GM06990 (cell line): Measurements from ENCODE around the gene WDR81.
"Not testable (repeated sequence)": the region's sequence is repeated elsewhere in the genome, so short reads cannot be mapped to it uniquely, and the experiment has no call there.

ENCODE experiments used
- DNase-seq: peaks from one replicate; pipeline ENCODE4 v3.0.0-alpha.2; 2011; ENCODE audit not compliant: insufficient read length; ENCODE audit errors: extremely low read depth
- H3K27me3 ChIP-seq: replicated peaks from 2 replicates; pipeline ENCODE4 v1.6.0; 2011; ENCODE audit warnings: low read length; ENCODE audit not compliant: control insufficient read depth, insufficient read depth
- H3K36me3 ChIP-seq: 2 replicates; pipeline ENCODE4 v1.5.1; 2011; ENCODE audit warnings: low read length; ENCODE audit not compliant: control insufficient read depth, insufficient read depth
- H3K4me3 ChIP-seq: replicated peaks from 2 replicates; pipeline ENCODE4 v1.5.1; 2011; ENCODE audit warnings: low read depth, mild to moderate bottlenecking, control low read depth, low read length
- TF ChIP-seq, protein P1 (sequence below): IDR thresholded peaks from 2 replicates; pipeline ENCODE4 v1.5.1; 2011; ENCODE audit warnings: low read length, control low read depth, mild to moderate bottlenecking, inconsistent platforms; ENCODE audit not compliant: insufficient read depth, poor library complexity, severe bottlenecking

The WDR81 gene

DNA sequence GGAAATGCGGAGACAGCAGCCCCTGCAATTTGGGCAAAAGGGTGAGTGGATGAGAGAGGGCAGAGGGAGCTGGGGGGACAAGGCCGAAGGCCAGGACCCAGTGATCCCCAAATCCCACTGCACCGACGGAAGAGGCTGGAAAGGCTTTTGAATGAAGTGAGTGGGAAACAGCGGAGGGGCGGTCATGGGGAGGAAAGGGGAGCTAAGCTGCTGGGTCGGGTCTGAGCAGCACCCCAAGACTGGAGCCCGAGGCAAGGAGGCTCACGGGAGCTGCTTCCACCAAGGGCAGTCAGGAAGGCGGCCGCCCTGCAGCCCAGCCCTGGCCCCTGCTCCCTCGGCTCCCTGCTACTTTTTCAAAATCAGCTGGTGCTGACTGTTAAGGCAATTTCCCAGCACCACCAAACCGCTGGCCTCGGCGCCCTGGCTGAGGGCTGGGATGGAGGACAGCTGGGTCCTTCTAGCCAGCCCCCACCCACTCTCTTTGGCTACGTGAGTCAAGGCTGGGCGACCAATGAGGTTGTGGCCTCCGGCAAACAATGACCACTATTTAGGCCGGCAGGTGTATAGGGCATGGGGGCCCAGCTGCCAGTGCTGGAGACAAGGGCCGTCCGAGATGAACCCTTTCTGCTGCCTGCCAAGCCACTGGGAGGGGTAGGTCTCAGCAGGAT is 37.9 kb downstream of the WDR81 start:
- H3K4me3 ChIP-seq: no peak overlapping the region
- H3K36me3 ChIP-seq: no peaks in the 10 kb centered on the region
- TF ChIP-seq, protein P1, sequence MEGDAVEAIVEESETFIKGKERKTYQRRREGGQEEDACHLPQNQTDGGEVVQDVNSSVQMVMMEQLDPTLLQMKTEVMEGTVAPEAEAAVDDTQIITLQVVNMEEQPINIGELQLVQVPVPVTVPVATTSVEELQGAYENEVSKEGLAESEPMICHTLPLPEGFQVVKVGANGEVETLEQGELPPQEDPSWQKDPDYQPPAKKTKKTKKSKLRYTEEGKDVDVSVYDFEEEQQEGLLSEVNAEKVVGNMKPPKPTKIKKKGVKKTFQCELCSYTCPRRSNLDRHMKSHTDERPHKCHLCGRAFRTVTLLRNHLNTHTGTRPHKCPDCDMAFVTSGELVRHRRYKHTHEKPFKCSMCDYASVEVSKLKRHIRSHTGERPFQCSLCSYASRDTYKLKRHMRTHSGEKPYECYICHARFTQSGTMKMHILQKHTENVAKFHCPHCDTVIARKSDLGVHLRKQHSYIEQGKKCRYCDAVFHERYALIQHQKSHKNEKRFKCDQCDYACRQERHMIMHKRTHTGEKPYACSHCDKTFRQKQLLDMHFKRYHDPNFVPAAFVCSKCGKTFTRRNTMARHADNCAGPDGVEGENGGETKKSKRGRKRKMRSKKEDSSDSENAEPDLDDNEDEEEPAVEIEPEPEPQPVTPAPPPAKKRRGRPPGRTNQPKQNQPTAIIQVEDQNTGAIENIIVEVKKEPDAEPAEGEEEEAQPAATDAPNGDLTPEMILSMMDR: no peak
- H3K27me3 ChIP-seq: no peaks in the 10 kb centered on the region
- peak; percentile 37 for DNase-seq

DNA sequence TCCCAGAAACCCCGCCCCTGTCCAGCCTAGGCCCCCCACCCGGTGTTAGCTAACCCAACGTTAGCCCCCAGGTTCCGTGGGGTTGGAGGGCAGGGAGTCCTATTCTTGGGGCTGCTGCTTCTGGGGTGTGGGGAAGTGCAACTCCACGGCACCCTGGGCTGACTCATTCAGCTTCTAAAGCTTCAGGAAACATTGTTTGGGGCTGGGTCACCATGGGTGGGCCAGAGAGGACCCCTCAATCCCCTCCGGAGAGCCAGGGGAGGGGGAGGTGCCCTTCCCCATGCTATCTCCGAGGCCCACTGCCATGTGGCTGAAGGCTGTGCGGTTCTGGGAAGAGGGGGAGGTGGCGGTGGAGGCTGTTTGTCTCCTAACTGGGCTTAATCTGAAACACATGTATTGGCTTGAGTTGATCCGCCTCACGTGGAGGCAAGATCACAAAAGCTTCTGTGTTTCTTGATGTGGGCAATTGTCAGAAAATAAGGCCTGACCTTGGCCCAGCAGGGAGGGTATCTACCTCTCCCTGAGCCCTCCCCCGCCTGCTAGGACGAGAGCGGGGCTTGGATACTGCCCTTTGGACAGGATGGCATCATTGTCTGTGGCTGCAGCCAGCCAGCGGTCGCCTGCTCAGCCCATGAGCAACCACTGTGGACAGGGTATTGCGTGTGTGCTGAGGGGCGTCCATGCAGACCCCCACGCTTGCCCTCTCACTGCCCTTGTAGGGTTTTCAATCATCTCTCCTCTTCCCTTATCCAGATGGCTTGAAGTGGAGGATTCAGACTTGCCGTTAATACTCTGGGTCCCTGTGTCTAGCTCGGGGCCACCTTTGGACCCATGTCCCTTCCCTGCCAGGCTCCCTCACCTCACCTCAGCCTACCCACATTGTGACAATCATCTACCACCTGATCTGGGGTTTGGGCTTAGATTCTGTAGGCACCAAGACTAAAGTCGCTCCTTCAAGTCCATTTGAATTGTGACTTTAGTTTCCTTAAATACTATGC is 38.7 kb downstream of the WDR81 start:
- Histone ChIP-seq H3K4me3 (no peak overlapping the region; the same call in 1 of the 2 replicates), H3K27me3 (no peaks in the 10 kb centered on the region), H3K36me3 (no peaks in the 10 kb centered on the region)
- TF ChIP-seq, protein P1: no peak
- peak; percentile 45 for DNase-seq

DNA sequence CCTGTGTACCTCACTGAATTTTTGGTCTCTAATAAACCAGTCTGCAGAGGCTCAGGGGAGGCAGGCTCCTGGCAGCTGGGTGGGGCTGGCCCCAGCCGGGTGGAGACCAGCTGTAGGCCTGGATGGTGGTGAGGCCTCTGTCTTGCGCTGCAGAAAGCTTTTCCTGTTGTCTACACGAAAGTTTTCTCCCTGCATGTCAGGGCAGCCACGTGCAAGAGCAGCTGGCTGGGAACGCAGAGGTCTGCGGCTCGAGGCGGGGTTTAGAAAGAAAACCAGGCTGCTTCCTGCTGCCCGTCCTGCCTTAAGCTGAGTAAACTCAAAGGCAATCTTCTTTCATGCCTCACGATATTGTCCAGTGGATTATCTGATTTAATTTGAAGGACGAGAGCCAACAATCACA is 39.8 kb downstream of the WDR81 start:
- DNase-seq: peak; percentile 69
- Histone ChIP-seq H3K36me3 (no peaks in the 10 kb centered on the region), H3K4me3 (no peak overlapping the region), H3K27me3 (no peaks in the 10 kb centered on the region)
- TF ChIP-seq, protein P1: no peak

DNA sequence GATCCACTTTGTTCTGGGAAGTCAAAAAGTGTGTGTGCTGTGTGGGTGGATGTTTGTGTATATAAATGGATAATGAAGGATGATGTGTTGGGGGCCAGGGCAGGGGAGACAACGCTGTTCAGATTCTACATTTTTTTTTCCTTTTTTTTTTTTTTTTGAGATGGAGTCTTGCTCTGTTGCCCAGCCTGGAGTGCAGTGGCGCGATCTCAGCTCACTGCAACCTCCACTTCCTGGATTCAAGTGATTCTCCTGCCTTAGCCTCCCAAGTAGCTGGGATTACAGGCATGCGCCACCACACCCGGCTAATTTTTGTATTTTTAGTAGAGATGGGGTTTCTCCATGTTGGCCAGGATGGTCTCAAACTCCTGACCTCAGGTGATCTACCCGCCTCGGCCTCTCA is 40.2 kb downstream of the WDR81 start:
- H3K4me3 ChIP-seq, DNase-seq, H3K36me3 ChIP-seq, H3K27me3 ChIP-seq: not testable (repeated sequence)

DNA sequence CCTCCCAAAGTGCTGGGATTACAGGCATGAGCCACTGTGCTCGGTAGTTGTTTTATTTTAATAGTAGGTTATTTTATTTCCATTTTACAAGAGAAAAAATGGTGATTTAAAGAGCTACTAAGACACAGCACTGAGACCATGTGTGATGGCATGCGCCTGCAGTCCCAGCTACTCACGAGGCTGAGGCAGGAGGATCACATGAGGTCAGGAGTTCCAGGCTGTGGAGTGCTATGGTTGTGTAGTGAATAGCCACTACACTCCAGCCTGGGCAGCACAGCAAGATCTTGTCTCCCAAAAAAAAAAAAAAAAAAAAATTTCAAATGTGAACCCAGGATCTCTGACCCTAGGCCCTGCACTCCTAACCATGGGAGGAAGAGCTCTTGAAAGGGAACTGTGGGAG is 41.1 kb downstream of the WDR81 start:
- no peak for DNase-seq
- TF ChIP-seq, protein P1: no peak
- H3K36me3 ChIP-seq: no peaks in the 10 kb centered on the region
- no peaks in the 10 kb centered on the region for H3K27me3 ChIP-seq
- H3K4me3 ChIP-seq: no peak overlapping the region

DNA sequence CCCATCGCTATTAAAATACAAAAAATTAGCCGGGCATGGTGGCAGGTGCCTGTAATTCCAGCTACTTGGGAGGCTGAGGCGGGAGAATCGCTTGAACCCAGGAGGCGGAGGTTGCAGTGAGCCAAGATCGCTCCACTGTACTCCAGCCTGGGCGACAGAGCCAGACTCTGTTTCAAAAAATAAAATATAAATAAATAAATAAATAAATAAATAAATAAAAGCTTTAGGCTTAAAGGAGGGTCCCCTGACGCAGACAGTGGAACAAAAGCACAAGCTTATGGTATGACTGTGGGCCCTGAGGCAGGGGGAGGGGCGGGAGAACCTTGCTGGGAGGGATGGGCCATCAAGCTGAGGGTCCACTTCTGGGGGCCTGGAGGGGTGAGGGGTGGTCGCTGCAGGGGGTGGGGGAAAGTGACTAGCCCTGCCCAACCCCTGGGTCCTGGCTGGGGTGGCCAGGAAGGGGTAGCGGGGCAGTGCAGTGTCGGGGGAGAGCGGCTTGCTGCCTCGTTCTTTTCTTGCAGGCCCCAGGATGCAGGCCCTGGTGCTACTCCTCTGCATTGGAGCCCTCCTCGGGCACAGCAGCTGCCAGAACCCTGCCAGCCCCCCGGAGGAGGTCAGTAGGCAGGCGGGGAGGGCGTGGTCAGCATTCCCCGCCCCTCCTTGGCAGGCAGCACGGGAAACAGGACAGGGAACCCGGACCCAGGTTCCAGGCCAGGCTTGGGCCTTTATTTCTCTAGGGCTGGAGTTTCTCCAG is 42.1 kb downstream of the WDR81 start:
- TF ChIP-seq, protein P1: no peak
- no peaks in the 10 kb centered on the region for H3K27me3 ChIP-seq
- no peak overlapping the region for H3K4me3 ChIP-seq
- H3K36me3 ChIP-seq: no peaks in the 10 kb centered on the region
- no peak for DNase-seq
